ENCODE data around the gene PPP4R1.

PPP4R1 gene

GRCh38 chr18:9638886-9639285, 24.5 kb upstream of the PPP4R1 start:
- TF ChIP-seq ZFX (IDR thresholded peaks at IDR 0.05; ENCODE audit: borderline replicate concordance) (no peak), CTCF (IDR thresholded peaks at IDR 0.05) (no peak)
- H3K27ac ChIP-seq = no peak overlapping the region

- no peak overlapping the region for H3K27ac ChIP-seq
Measured at GRCh38 chr18:9637036-9637767, 22.8 kb upstream of the PPP4R1 start.

GRCh38 chr18:9634856-9635255, 20.5 kb upstream of the PPP4R1 start:
- no peak overlapping the region for H3K27ac ChIP-seq
- no peak for TF ChIP-seq ZFX (IDR thresholded peaks at IDR 0.05; ENCODE audit: borderline replicate concordance)
- no peak for TF ChIP-seq CTCF (IDR thresholded peaks at IDR 0.05)

More at GRCh38 chr18:9637036-9637767, 22.8 kb upstream of the PPP4R1 start:
- no peak for TF ChIP-seq ZFX (IDR thresholded peaks at IDR 0.05; ENCODE audit: borderline replicate concordance)
- TF ChIP-seq CTCF (IDR thresholded peaks at IDR 0.05) = no peak

GRCh38 chr18:9631814-9632496, 17.6 kb upstream of the PPP4R1 start:
- no peak for TF ChIP-seq ZFX (IDR thresholded peaks at IDR 0.05; ENCODE audit: borderline replicate concordance)
- TF ChIP-seq CTCF (IDR thresholded peaks at IDR 0.05) = no peak
- H3K27ac ChIP-seq = no peak overlapping the region

- TF ChIP-seq CTCF (IDR thresholded peaks at IDR 0.05) (no peak), ZFX (IDR thresholded peaks at IDR 0.05; ENCODE audit: borderline replicate concordance) (no peak)
- no peak overlapping the region for H3K27ac ChIP-seq
Measured at GRCh38 chr18:9630444-9630843, 16.1 kb upstream of the PPP4R1 start.

- H3K27ac ChIP-seq = no peak overlapping the region
- TF ChIP-seq ZFX (IDR thresholded peaks at IDR 0.05; ENCODE audit: borderline replicate concordance) (no peak), CTCF (IDR thresholded peaks at IDR 0.05) (no peak)
Measured at GRCh38 chr18:9629709-9630108, 15.3 kb upstream of the PPP4R1 start.

GRCh38 chr18:9628984-9629383, 14.6 kb upstream of the PPP4R1 start:
- no peak for TF ChIP-seq CTCF (IDR thresholded peaks at IDR 0.05)
- TF ChIP-seq ZFX (IDR thresholded peaks at IDR 0.05; ENCODE audit: borderline replicate concordance) = no peak
- no peak overlapping the region for H3K27ac ChIP-seq
